ENCODE data around the gene BAHCC1. TPM values are rescaled to one million over a fixed set of nuclear protein-coding genes. Genes with fewer than 3 reads are reported as not detected.

The BAHCC1 gene
- total RNA-seq, 2 donors from 2014 or later: 11.4 to 28.9 TPM

DNA sequence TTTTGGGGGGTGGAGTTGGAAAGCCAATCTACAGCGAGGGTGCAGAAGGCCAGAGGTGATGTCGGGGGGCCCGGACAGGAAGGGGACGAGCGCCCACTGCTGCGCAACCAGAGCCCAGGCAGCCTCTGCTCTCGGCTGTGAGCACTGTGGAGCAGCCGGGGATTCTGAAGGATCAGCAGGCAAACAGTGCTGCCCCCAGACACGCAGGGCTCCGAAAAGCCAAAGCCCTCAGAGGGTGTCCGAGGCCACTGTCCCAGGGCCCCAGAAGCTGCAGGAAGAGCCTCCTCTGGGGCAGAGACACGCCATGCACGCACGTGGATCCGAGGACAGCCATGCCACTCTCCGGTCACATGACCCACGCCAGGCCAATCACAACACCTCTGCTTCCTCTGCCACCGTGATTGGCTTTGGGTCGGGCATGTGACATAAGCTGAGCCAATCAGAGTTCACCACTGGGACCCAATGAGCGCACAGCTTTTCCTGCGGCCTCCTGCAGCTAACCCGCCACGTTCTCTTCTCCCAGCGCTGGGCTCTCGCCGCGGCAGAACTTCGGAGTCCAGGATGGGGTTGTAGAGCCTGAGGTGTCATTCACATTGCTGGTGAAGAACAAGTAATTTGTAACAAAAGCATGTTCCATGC is 76.7 kb downstream of the BAHCC1 start:
- Histone ChIP-seq H3K36me3 (no peaks in the 10 kb centered on the region), H3K9me3 (no peaks in the 10 kb centered on the region), H3K27ac (no peak overlapping the region), H3K4me1 (replicated peaks) (no peaks in the 10 kb centered on the region), H3K4me3 (no peak overlapping the region), H3K27me3 (replicated peaks; ENCODE audit: insufficient read depth) (no peaks in the 10 kb centered on the region)
- peak; percentile 35 for TF ChIP-seq POLR2AphosphoS5 (IDR thresholded peaks at IDR 0.05)
- TF ChIP-seq POLR2A (IDR thresholded peaks at IDR 0.05): no peak
- TF ChIP-seq, protein P1, sequence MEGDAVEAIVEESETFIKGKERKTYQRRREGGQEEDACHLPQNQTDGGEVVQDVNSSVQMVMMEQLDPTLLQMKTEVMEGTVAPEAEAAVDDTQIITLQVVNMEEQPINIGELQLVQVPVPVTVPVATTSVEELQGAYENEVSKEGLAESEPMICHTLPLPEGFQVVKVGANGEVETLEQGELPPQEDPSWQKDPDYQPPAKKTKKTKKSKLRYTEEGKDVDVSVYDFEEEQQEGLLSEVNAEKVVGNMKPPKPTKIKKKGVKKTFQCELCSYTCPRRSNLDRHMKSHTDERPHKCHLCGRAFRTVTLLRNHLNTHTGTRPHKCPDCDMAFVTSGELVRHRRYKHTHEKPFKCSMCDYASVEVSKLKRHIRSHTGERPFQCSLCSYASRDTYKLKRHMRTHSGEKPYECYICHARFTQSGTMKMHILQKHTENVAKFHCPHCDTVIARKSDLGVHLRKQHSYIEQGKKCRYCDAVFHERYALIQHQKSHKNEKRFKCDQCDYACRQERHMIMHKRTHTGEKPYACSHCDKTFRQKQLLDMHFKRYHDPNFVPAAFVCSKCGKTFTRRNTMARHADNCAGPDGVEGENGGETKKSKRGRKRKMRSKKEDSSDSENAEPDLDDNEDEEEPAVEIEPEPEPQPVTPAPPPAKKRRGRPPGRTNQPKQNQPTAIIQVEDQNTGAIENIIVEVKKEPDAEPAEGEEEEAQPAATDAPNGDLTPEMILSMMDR (IDR thresholded peaks at IDR 0.05): peak in 2 of 4 experiments; percentile 42 to 59
- WGBS: 60% methylated on average over 28 of the region's 28 CpGs
- DNase-seq (ENCODE audit: low spot score): peak; percentile 42
- intact Hi-C loops (cut with DNase I): loop anchor here (5.0 kb wide), 1 partner anchor 75 kb away; the partner anchor contains the start of gene BAHCC1

- no peak for DNase-seq (ENCODE audit: low spot score)
- intact Hi-C loops (cut with DNase I): loop anchor here (5.0 kb wide), 1 partner anchor 76 kb away; the partner anchor contains the start of gene BAHCC1
Measured at GRCh38 chr17:81473019-81473418, 77.8 kb downstream of the BAHCC1 start.

GRCh38 chr17:81474958-81475357 is 79.7 kb downstream of the BAHCC1 start:
- no peaks in the 10 kb centered on the region for H3K9me3 ChIP-seq
- H3K27me3 ChIP-seq (replicated peaks; ENCODE audit: insufficient read depth): no peaks in the 10 kb centered on the region
- WGBS: 71% methylated on average over 16 of the region's 16 CpGs
- TF ChIP-seq POLR2A (IDR thresholded peaks at IDR 0.05): no peak
- TF ChIP-seq, protein P1 (IDR thresholded peaks at IDR 0.05): no peak
- TF ChIP-seq POLR2AphosphoS5 (IDR thresholded peaks at IDR 0.05): no peak
- H3K27ac ChIP-seq: no peak overlapping the region
- H3K4me1 ChIP-seq (replicated peaks): no peaks in the 10 kb centered on the region
- no peaks in the 10 kb centered on the region for H3K36me3 ChIP-seq
- intact Hi-C loops (cut with DNase I): loop anchor here (5.0 kb wide), 1 partner anchor 78 kb away; the partner anchor contains the start of gene BAHCC1
- no peak overlapping the region for H3K4me3 ChIP-seq
- no peak for DNase-seq (ENCODE audit: low spot score)

More at GRCh38 chr17:81473019-81473418, 77.8 kb downstream of the BAHCC1 start:
- Histone ChIP-seq H3K9me3 (no peaks in the 10 kb centered on the region), H3K4me1 (replicated peaks) (no peaks in the 10 kb centered on the region), H3K27me3 (replicated peaks; ENCODE audit: insufficient read depth) (no peaks in the 10 kb centered on the region), H3K36me3 (no peaks in the 10 kb centered on the region), H3K4me3 (no peak overlapping the region), H3K27ac (no peak overlapping the region)
- 85% methylated on average over 8 of the region's 8 CpGs for WGBS
- TF ChIP-seq POLR2AphosphoS5 (IDR thresholded peaks at IDR 0.05) (no peak), POLR2A (IDR thresholded peaks at IDR 0.05) (no peak)
- TF ChIP-seq, protein P1 (IDR thresholded peaks at IDR 0.05): no peak

DNA sequence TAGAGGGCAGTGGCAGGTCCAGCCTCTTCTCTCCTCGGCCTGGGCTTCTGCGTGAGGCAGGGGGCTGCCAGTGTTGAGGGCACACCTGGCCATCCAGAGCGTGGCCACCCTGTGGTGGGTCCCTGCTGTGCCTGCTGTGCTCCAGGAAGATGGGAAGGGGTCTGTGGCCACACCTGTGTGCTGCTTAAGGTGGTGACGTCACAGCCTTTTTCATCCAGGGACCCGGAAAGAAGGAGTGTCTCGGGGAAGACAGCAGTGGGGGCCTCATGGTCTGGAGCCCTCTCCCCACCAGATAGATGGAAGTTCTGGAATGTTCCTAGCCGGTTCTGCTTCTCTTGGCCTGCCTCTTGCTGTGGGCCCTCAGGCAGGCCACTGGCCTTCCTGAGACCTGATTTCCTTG is 80.8 kb downstream of the BAHCC1 start:
- intact Hi-C loops (cut with DNase I): no loop called here
- no peaks in the 10 kb centered on the region for H3K36me3 ChIP-seq
- no peak for DNase-seq (ENCODE audit: low spot score)
- H3K9me3 ChIP-seq: no peaks in the 10 kb centered on the region
- WGBS: 90% methylated on average over 7 of the region's 7 CpGs
- TF ChIP-seq, protein P1 (IDR thresholded peaks at IDR 0.05): no peak
- TF ChIP-seq POLR2AphosphoS5 (IDR thresholded peaks at IDR 0.05): no peak
- TF ChIP-seq POLR2A (IDR thresholded peaks at IDR 0.05): no peak
- H3K27ac ChIP-seq: no peak overlapping the region
- H3K27me3 ChIP-seq (replicated peaks; ENCODE audit: insufficient read depth): no peaks in the 10 kb centered on the region
- no peak overlapping the region for H3K4me3 ChIP-seq
- no peaks in the 10 kb centered on the region for H3K4me1 ChIP-seq (replicated peaks)

DNA sequence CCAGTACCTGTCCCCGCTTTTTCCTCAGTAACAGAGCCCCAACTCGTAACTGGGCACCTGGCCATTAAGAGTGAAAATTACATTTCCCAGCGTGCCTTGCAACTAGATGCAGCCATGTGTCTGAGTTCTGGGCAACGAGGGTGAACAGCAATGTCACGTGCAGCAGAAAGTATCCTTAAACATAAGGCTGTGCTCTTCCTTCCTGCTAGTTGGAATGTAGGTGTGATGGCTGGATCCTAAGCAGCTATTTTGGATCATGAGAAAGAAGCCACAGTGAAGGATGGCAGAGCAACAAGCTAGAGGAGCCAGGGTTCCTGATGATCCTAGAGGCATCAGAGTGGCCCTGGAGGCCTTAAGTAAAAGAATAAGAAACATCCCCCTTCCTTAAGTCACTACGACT is 81.4 kb downstream of the BAHCC1 start:
- H3K9me3 ChIP-seq: no peaks in the 10 kb centered on the region
- DNase-seq (ENCODE audit: low spot score): no peak
- over 99% methylated on average over 6 of the region's 6 CpGs for WGBS
- no peaks in the 10 kb centered on the region for H3K4me1 ChIP-seq (replicated peaks)
- no peaks in the 10 kb centered on the region for H3K27me3 ChIP-seq (replicated peaks; ENCODE audit: insufficient read depth)
- no peaks in the 10 kb centered on the region for H3K36me3 ChIP-seq
- TF ChIP-seq POLR2A (IDR thresholded peaks at IDR 0.05) (no peak), POLR2AphosphoS5 (IDR thresholded peaks at IDR 0.05) (no peak)
- TF ChIP-seq, protein P1 (IDR thresholded peaks at IDR 0.05): no peak
- H3K27ac ChIP-seq: no peak overlapping the region
- H3K4me3 ChIP-seq: no peak overlapping the region
- intact Hi-C loops (cut with DNase I): no loop called here

Data from prostate gland (tissue), 2 donors.